ENCODE results near the gene ST8SIA3.
"Not testable (repeated sequence)": the region's sequence is repeated elsewhere in the genome, so short reads cannot be mapped to it uniquely, and the experiment has no call there.

Gene ST8SIA3

GRCh38 chr18:57366528-57367081, 14.2 kb downstream of the ST8SIA3 start:
- no peak for DNase-seq (ENCODE audit: low spot score)

GRCh38 chr18:57372444-57372843, 20.1 kb downstream of the ST8SIA3 start:
- DNase-seq (ENCODE audit: low spot score), result no peak

GRCh38 chr18:57373017-57373416, 20.7 kb downstream of the ST8SIA3 start:
- no peak for DNase-seq (ENCODE audit: low spot score)

DNA sequence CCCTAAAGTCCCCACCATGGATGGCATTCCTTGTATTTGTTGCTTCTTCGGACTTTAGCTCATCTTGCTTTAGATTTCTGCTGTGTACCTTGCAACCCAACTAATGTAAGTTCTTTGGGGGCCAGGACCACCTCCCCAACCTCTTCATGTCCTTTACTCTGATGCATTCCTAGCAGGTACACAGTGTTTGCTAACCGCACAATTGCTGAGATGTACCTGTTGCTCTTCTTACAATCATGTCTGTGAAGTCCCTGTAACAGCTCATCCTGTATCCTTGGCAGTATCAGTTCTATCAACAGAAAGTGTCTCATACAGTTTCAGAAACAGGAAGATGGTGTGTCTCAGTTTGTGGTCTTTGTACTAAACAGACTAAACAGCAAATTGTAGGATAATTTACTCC, 24.1 kb downstream of the ST8SIA3 start:
- no peak for DNase-seq (ENCODE audit: low spot score)

DNA sequence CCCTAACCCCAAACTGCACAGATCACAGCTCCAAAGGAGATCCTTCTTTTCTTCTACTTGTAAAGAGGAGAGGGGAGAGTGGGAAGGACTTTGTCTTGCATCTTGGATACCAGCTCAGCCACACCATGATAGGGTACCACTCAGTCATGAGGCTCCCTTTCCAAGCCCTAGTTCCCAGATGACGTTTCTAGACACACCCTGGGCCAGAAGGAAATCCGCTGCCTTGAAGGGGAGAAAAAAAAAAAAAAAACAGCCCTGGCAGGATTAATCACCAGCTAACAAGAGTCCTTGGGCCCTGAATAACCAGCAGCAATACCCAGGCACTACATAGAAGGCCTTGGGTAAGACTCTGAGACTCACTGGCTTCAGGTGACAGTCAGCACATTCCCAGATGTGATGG, 36.9 kb downstream of the ST8SIA3 start:
- no peak for DNase-seq (ENCODE audit: low spot score)

GRCh38 chr18:57390044-57390443, 37.7 kb downstream of the ST8SIA3 start:
- no peak for DNase-seq (ENCODE audit: low spot score)

DNA sequence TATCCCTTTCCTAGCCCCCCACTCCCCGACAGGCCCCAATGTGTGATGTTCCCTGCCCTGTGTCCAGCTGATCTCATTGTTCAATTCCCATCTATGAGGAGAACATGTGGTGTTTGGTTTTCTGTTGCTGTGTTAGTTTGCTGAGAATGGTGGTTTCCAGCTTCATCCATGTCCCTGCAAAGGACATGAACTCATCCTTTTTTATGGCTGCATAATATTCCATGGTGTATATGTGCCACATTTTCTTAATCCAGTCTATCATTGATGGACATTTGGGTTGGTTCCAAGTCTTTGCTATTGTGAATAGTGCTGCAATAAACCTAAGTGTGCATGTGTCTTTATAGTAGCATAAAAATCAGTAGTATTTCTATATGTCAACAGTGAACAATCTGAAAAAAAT, 42.4 kb downstream of the ST8SIA3 start:
- not testable (repeated sequence) for DNase-seq (ENCODE audit: low spot score)

GRCh38 chr18:57396831-57397230, 44.5 kb downstream of the ST8SIA3 start:
- DNase-seq (ENCODE audit: low spot score), result not testable (repeated sequence)

DNA sequence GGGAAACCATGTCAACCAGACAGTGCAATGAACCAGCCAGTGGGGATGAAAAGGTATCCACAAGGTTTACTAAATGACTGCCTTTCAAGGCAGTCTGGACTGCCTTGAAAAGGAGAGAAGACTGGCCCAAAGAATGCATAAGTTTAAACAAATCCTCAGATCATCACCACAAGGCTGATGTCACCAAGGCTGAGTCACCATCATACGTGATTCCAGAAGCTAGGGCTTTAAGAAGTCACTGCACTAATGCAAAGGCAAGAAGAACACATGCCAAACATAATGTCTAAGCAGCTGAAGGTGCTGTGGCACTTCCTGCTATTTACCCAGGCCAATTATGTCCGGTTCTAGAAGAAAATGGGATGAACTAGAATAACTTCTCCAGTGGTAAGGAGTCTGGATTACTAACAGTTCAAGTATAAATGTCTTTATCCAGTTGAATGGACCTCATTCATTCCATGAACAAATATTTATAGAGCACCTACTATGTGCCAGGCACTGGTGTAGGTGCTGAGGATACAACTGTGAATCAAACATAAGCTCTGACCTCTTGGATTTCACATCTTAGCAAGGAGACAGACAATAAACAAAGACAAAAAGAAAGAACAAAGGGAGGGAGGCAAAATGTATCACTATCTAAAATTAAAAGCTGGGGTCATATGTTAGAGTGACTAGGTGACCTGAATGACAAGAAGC, 45.2 kb downstream of the ST8SIA3 start:
- no peak for DNase-seq (ENCODE audit: low spot score)

GRCh38 chr18:57404345-57404744, 52.0 kb downstream of the ST8SIA3 start:
- DNase-seq (ENCODE audit: low spot score), result no peak

DNA sequence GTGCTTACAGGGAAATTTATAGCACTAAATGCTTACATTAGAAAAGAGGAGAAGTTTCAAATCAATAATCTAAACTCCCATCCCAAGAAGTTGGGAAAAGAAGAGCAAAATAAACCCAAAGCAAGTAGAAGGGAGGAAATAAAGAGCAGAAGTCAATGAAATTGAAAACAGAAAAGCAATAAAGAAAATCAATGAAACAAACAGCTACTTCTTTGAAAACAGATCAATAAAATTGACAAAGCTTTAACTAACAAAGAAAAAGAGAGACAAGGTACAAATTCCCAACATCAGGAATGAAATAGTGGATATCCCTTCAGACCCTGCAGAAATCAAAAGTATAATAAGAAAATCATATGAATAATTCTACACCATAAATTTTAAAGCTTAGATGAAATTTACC, 57.3 kb downstream of the ST8SIA3 start:
- no peak for DNase-seq (ENCODE audit: low spot score)

- DNase-seq (ENCODE audit: low spot score), result no peak
Measured at GRCh38 chr18:57410749-57411148, 58.4 kb downstream of the ST8SIA3 start.

- no peak for DNase-seq (ENCODE audit: low spot score)
Measured at GRCh38 chr18:57416542-57416941, 64.2 kb downstream of the ST8SIA3 start.

Measured in AG08395 (cell line).